ENCODE results near the gene SGF29. TPM values are rescaled to one million over a fixed set of nuclear protein-coding genes. Genes with fewer than 3 reads are reported as not detected.

SGF29 gene
- total and polyA plus RNA-seq, 2 of the 4 experiments (the other 2 are of a cell fraction), result 4.3 to 7.7 TPM

- H3K9me1 ChIP-seq (ENCODE audit: insufficient read depth, low read length), result no peaks in the 10 kb centered on the region
- 82% methylated on average over 2 of the region's 13 CpGs; no CpG with 5 or more reads in 1 of the 2 experiments for WGBS, 2 experiments (ENCODE audit: extremely low coverage in 2 of 2, insufficient read length in 1 of 2)
- H4K8ac ChIP-seq (ENCODE audit: low read depth in 2 of 2, low read length in 2 of 2), result no peak overlapping the region
- H3K27me3 ChIP-seq (ENCODE audit: control insufficient read depth, insufficient read depth, low read length), result peaks cover 2% of the 10 kb centered on the region; the same call in 1 of the 2 replicates
- ATAC-seq (ENCODE audit: low read depth) (no peak), DNase-seq (no peak)
- no peak for TF ChIP-seq RAD21 (IDR thresholded peaks at IDR 0.05; ENCODE audit: low read length)
- TF ChIP-seq MXI1 (IDR thresholded peaks at IDR 0.05; ENCODE audit: borderline replicate concordance, low read depth, low read length), result no peak
- TF ChIP-seq BHLHE40 (IDR thresholded peaks at IDR 0.05; ENCODE audit: low read depth, low read length), result no peak
- no peak for TF ChIP-seq RFX5 (IDR thresholded peaks at IDR 0.05; ENCODE audit: low read depth, low read length)
- no peak for TF ChIP-seq CTCF (conservative IDR thresholded peaks at IDR 0.05; ENCODE audit: low read depth, low read length)
- no peak for TF ChIP-seq USF2 (IDR thresholded peaks at IDR 0.05; ENCODE audit: low read depth, low read length)
- no peak for TF ChIP-seq NFE2L2 (IDR thresholded peaks at IDR 0.05; ENCODE audit: low read depth, low read length)
- TF ChIP-seq CHD1 (IDR thresholded peaks at IDR 0.05; ENCODE audit: low read depth, low read length), result no peak
- TF ChIP-seq RCOR1 (IDR thresholded peaks at IDR 0.05; ENCODE audit: insufficient replicate concordance, low read length), result no peak
- TF ChIP-seq ELK1 (IDR thresholded peaks at IDR 0.05; ENCODE audit: borderline replicate concordance, low read depth, low read length), result no peak
- no peak overlapping the region for H2AK9ac ChIP-seq (replicated peaks; ENCODE audit: low read depth, low read length, poor library complexity)
- no peak overlapping the region for H3K4ac ChIP-seq (ENCODE audit: low read depth, low read length)
- H4K20me1 ChIP-seq (ENCODE audit: insufficient read depth, low read length), result no peaks in the 10 kb centered on the region
- H2AK5ac ChIP-seq (ENCODE audit: low read depth, low read length), result no peak overlapping the region
- ChIA-PET POLR2A (ENCODE audit: unreplicated experiment) (no interaction called here), CTCF (no interaction called here)
- no peak overlapping the region for H4K5ac ChIP-seq (ENCODE audit: low read depth, low read length)
- no peak overlapping the region for H2AFZ ChIP-seq (replicated peaks; ENCODE audit: low read length, poor library complexity)
- in situ Hi-C loops (cut with MboI; ENCODE audit: low sequenced_read_pairs), result no loop called here
- no peak overlapping the region for H3K56ac ChIP-seq (ENCODE audit: extremely low read depth, insufficient read depth, low read length)
- H2BK5ac ChIP-seq (ENCODE audit: low read depth, low read length, poor library complexity, severe bottlenecking), result no peak overlapping the region
- no peak overlapping the region for H3K4me3 ChIP-seq (ENCODE audit: insufficient read depth, low read depth, low read length)
- H3K4me2 ChIP-seq (ENCODE audit: low read depth, low read length), result no peak overlapping the region
- no peak overlapping the region for H3K23ac ChIP-seq (ENCODE audit: low read depth, low read length)
- H2BK120ac ChIP-seq (ENCODE audit: low read depth, low read length), result no peak overlapping the region
- intact Hi-C loops (cut with micrococcal nuclease), result no loop called here
- H2BK15ac ChIP-seq (ENCODE audit: low read depth, low read length), result no peak overlapping the region
- no peak overlapping the region for H4K91ac ChIP-seq (ENCODE audit: insufficient read depth, low read depth, low read length)
- H3K27ac ChIP-seq (ENCODE audit: insufficient read depth, low read length), result no peak overlapping the region
- no peaks in the 10 kb centered on the region for H3K4me1 ChIP-seq (ENCODE audit: control insufficient read depth, insufficient read depth, low read length)
- H3K36me3 ChIP-seq (ENCODE audit: control insufficient read depth, insufficient read depth, low read length), result peaks cover 19% of the 10 kb centered on the region
- H3K14ac ChIP-seq (replicated peaks; ENCODE audit: low read depth, low read length), result no peak overlapping the region
- dilution Hi-C loops (cut with HindIII; ENCODE audit: low sequenced_read_pairs, unreplicated experiment), result no loop called here
- no peaks in the 10 kb centered on the region for H3K9me3 ChIP-seq (ENCODE audit: control insufficient read depth, insufficient read depth, low read length)
- H3K9ac ChIP-seq (ENCODE audit: low read depth, low read length), result no peak overlapping the region
- BruUV-seq (replicated peaks), result no TSS peak
- no peak overlapping the region for H2BK20ac ChIP-seq (ENCODE audit: low read depth, low read length)
- no peak overlapping the region for H3K18ac ChIP-seq (ENCODE audit: low read depth, low read length)
- no peaks in the 10 kb centered on the region for H3K79me1 ChIP-seq (ENCODE audit: low read depth in 1 of 2, low read length in 2 of 2)
Observed at GRCh38 chr16:28592979-28593553, 39.3 kb downstream of the SGF29 start.

Measured in IMR-90 (cell line).